ENCODE results near the gene ZNF557.

DNA sequence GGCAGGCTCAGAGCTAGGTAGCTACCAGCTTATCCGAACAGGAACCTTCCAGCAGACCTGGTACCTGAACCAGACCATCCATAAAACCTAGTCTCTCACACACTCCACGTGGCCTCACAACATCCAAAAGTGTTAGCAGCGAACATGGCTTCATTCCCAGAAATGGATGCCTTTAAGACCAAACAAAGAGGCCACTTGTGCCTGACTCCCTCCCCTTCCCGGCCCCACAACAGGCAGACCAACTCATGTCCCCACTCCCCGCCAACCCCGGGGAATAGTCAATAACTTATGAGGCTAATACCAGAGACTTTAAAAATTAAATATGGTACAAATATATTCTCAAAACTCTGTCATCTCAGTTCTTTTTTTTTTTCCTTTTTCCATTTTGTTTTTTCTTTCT lies 46.2 kb downstream of the ZNF557 start:
- TF ChIP-seq POLR2A (IDR thresholded peaks at IDR 0.05; ENCODE audit: low read depth, low read length) (no peak), TAF1 (IDR thresholded peaks at IDR 0.05; ENCODE audit: borderline replicate concordance, low read depth, low read length) (no peak)

Measured in GM12892 (cell line).